ENCODE data around the gene TTC21A.

Gene TTC21A

GRCh38 chr3:39122813-39123212 lies 15.3 kb downstream of the TTC21A start:
- no peak for FAIRE-seq

GRCh38 chr3:39124876-39125840 lies 17.7 kb downstream of the TTC21A start:
- FAIRE-seq: no peak

GRCh38 chr3:39125841-39126500 lies 18.5 kb downstream of the TTC21A start:
- no peak for FAIRE-seq

- no peak for FAIRE-seq
Observed at GRCh38 chr3:39126532-39127071, 19.1 kb downstream of the TTC21A start.

GRCh38 chr3:39127269-39127907 lies 19.9 kb downstream of the TTC21A start:
- FAIRE-seq: no peak

DNA sequence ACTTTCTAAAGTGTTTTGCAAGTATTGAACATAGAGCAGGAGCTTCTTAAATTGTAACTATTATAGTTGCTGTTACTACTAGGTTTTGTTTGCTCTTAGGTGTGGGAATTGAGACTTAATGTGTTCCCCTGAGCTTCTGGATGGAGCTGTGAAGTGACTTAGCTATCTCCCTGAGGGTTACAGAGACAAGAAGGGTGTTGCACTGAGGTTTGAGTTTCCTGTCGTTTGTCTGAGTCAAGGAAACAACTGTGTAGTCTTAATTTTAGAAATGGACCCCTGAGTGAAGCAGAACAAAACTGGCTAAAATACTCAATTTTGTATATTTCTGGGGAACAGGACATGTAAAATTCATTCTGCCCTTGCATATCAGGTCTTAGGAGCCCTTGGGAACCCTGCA lies 20.4 kb downstream of the TTC21A start:
- FAIRE-seq: no peak

GRCh38 chr3:39128951-39129350 lies 21.5 kb downstream of the TTC21A start:
- FAIRE-seq: no peak

- no peak for FAIRE-seq
Observed at GRCh38 chr3:39130026-39130425, 22.5 kb downstream of the TTC21A start.

- no peak for FAIRE-seq
Observed at GRCh38 chr3:39130693-39131265, 23.3 kb downstream of the TTC21A start.

DNA sequence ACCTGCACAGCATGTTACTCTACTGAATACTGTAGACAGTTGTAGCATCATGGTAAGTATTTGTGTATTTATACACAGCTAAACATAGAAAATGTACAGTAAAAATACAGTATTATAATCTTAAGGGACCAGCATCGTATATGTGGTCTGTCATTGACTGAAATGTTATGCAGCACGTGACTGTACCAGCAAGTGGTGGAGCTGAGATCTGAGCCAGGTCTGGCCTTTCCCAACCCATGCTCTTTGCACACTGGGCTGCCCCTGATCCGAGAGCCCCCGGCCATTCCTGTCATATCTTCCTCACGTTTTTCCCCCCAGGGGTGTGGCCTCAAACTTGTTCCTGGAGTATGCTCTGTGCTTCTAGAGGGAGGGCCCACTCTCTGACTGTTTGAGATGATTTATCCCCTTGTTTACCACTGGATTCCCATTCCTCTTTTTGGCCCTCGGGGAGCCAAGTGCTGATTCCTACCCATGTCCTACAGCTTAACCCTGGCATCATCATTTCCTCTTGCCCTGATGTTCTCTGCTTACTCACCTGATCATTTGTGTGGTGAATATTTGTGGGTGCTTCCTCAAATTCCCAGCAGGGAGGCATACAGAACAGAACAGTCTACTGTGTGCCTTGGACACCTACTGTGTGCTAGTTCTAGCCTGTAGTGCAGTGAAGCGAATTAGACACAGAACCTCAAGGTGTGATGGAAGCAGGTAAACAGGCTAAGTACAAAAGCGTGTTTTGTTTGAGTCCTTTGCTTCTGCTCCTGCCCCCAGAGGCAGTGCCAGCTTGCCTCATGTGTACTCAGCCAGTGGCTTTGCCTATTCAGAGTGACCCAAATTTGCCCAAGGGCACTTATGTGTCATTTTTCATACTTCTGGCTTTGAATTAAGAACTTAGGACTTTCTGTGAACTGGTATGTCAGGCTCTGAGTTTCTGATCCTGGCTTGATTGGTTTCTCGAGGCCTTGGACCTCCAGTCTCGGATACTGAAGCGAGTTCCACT lies 24.9 kb downstream of the TTC21A start:
- FAIRE-seq: no peak

- no peak for FAIRE-seq
Observed at GRCh38 chr3:39133093-39133490, 25.6 kb downstream of the TTC21A start.

- no peak for FAIRE-seq
Observed at GRCh38 chr3:39133822-39134221, 26.3 kb downstream of the TTC21A start.

DNA sequence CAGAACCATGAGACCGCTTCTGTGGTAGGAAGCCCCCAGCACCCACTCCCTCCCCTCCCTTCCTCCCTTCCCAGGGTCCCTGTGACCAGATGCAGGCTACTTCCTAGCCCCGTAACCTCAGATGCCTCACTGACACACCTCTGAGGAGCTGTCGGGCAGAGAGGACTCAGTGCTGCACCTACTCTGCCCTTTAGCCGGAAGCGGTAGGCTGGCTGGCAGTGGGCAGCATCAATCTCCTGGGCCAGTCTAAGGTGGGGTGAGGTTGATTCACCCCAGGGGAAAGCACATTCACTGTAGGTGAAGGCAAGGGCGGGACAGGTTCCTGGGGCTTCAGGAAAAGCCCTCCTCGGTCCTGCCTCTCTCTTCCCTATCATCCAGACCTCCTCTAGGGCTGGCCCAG lies 26.8 kb downstream of the TTC21A start:
- FAIRE-seq: no peak

DNA sequence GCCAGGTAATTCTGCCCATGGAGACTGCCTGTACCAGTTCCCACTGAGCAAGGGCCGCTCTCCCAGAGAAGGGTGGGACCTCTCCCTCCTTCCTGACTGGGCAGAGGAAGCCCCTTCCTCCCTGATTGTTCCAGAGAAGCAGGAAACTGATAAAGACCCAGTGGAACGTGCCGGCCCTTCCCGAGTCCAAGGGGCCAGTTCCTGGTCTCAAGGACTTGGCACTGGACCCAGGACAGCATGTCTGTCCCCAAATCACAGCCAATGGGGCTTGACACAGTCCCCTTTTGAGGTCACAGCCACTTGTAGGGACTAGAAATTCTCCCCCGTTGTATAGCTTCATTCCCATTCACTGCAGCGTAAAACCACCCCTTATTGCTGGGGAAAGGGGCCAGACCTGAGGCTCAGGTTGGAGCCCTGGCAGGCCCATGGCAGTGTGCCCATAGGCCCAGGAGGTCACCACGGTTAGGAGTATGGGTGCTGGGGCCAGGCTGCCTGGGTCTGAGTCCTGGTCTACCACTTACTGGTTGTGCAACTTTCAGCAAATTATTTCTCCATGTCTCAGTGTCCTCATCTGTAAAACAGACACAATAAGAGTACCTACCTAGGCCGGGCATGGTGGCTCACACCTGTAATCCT lies 27.8 kb downstream of the TTC21A start:
- no peak for FAIRE-seq

DNA sequence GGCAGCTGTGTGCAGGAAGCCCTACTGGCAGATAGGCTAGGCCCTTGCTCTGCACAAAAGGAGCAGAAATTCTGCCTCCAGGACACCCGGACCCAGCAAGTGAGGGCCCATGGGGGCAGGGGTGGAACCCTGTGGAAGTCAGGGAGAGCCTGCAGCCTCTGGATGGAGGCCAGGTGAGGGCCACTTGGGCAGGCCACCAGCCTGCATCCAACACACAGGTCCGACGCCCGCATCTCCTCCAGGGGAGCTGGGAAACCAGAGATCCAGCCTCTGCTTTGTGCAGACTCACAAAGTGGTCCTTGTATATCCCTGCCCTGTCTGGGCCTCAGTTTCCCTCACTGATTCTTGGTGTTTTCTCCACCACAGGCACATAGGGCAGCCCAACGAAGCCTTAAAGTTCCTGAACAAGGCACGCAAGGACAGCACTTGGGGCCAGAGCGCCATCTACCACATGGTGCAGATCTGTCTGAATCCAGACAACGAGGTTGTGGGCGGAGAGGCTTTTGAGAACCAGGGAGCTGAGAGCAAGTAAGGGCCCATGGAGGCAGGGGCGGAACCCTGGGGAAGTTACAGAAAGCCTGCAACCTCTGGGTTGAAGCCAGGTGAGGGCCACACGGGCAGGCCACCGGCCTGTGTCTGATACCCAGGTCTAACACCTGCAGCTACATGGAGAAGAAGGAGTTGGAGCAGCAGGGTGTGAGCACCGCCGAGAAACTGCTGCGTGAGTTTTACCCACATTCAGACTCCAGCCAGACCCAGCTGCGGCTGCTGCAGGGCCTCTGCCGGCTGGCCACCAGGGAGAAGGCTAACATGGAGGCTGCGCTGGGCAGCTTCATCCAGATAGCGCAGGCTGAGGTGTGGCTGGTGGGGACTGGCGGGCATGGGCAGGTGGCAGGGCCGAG lies 29.3 kb downstream of the TTC21A start:
- FAIRE-seq: no peak

DNA sequence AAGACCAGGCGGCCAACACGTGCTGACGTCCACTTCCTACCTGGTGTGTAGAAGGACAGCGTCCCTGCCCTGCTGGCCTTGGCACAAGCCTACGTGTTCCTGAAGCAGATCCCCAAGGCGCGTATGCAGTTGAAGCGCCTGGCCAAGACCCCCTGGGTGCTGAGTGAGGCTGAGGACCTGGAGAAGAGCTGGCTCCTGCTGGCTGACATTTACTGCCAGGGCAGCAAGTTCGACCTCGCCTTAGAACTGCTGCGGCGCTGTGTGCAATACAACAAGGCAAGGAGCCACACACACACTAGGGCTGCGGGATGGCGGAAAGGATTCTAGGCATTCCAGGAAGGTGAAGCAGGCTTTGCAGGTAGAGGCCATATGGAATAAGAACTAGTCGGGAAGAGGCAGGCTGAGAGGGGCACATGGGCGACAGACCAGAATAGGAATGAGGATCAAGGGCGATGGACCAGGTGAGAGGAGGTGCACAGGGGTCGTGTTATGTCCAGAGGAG lies 30.0 kb downstream of the TTC21A start:
- FAIRE-seq: no peak

DNA sequence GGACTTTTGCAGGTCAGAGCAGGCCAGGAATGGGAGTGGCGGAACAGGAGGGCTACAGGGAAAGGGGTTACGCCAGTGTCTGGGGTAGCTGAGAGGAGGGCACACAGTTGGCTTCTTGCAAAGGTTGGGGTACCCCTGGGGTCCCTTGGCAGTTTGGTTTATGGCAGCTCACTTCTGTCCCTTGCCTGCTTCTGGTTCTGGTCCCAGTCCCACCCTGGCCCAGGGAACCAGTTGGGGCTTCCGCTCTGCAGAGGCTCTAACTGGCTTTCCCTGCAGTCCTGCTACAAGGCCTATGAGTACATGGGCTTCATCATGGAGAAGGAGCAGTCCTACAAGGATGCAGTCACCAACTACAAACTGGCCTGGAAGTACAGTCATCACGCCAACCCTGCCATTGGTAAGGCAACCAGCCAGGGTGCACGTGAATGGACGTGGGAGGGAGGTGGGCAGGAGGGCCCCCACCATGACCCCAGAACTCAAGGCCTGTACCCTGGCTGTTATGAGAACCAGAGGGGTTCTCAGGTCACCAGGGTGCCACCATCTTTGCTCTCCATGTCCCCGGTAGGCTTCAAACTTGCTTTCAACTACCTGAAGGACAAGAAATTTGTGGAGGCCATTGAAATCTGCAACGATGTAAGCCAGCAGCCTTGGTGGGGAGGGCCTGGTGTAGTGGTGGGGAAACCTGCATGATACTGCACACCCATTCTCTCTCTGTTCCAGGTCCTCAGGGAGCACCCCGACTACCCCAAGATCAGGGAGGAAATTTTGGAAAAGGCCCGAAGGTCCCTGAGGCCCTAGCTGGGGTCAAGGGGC lies 30.7 kb downstream of the TTC21A start:
- FAIRE-seq: no peak

DNA sequence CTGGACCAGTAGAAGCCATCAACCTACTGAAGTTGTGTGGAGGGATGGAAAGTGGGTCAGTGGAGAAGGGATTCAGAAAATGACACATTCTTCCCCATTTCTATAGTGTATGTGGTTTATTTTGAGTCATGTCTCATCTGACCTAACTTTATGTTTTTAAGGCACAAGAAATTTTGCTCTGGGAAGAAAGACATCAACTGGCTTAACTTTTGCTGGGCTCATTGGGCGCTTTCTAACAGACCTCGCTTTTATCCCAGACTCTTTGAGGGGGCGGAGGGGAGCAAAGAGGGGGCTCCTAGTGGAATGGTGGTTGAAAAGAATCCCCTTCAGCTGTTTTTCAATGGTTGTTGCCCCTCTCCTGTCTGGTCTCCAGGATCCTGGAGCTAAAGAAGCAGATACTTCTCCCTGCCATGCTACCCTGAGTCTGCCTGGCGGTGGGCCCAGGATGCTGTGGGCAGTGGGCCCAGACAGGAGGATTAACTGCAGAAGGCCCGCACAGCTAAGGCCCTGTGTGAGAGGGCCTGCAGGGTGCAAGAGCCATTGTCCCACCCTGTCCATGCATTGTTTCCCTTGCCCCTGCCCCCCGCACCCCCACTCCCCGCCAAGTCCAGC lies 31.4 kb downstream of the TTC21A start:
- FAIRE-seq: no peak

Measured in colon (tissue), 2 donors.